NCI-H146 treated with DMSO at 0.1 percent for 48 hours (cell line): ENCODE results near the gene GAS7.

Source experiments
- DNase-seq: peaks from one replicate; lab custom pipeline; 2025; ENCODE audit not compliant: unreplicated experiment; lab: John Stamatoyannopoulos, UW

GAS7 gene

GRCh38 chr17:10172778-10173177, 25.6 kb downstream of the GAS7 start:
- DNase-seq = no peak

- DNase-seq = no peak
Measured at GRCh38 chr17:10172241-10172741, 26.1 kb downstream of the GAS7 start.

- DNase-seq = no peak
Measured at GRCh38 chr17:10171581-10171981, 26.8 kb downstream of the GAS7 start.

- DNase-seq = no peak
Measured at GRCh38 chr17:10171122-10171571, 27.3 kb downstream of the GAS7 start.

GRCh38 chr17:10170233-10170632, 28.2 kb downstream of the GAS7 start:
- DNase-seq = no peak

GRCh38 chr17:10169290-10169689, 29.1 kb downstream of the GAS7 start:
- DNase-seq = no peak

- DNase-seq = no peak
Measured at GRCh38 chr17:10166176-10166935, 32.0 kb downstream of the GAS7 start.

- no peak for DNase-seq
Measured at GRCh38 chr17:10162096-10162495, 36.3 kb downstream of the GAS7 start.

- no peak for DNase-seq
Measured at GRCh38 chr17:10161386-10161785, 37.0 kb downstream of the GAS7 start.

GRCh38 chr17:10156948-10157607, 41.3 kb downstream of the GAS7 start:
- no peak for DNase-seq

GRCh38 chr17:10156599-10156947, 41.8 kb downstream of the GAS7 start:
- no peak for DNase-seq

- no peak for DNase-seq
Measured at GRCh38 chr17:10156077-10156435, 42.4 kb downstream of the GAS7 start.

GRCh38 chr17:10155371-10156076, 42.9 kb downstream of the GAS7 start:
- no peak for DNase-seq

GRCh38 chr17:10151667-10152496, 46.5 kb downstream of the GAS7 start:
- no peak for DNase-seq

GRCh38 chr17:10149573-10150399, 48.6 kb downstream of the GAS7 start:
- no peak for DNase-seq

GRCh38 chr17:10147761-10148415, 50.5 kb downstream of the GAS7 start:
- DNase-seq = no peak

GRCh38 chr17:10147040-10147439, 51.4 kb downstream of the GAS7 start:
- no peak for DNase-seq

GRCh38 chr17:10144982-10145381, 53.4 kb downstream of the GAS7 start:
- no peak for DNase-seq

GRCh38 chr17:10144456-10144855, 54.0 kb downstream of the GAS7 start:
- no peak for DNase-seq

GRCh38 chr17:10141436-10141835, 57.0 kb downstream of the GAS7 start:
- no peak for DNase-seq
